H1 (cell line): ENCODE measurements around the gene GALNT2. TPM values are rescaled to one million over a fixed set of nuclear protein-coding genes. Genes with fewer than 3 reads are reported as not detected.

Experiments
- CTCF ChIA-PET: fragments of 300-600 bp; sonication (Branson Sonifier 250); formaldehyde crosslinking; loops from one replicate; lab custom pipeline; 2021; ENCODE audit not compliant: partially characterized antibody; lab: Charles Lee
- POLR2A ChIA-PET: fragments of 300-600 bp; sonication (Branson Sonifier 250); formaldehyde crosslinking; loops from one replicate; lab custom pipeline; 2021; ENCODE audit warnings: inconsistent platforms; ENCODE audit not compliant: partially characterized antibody; lab: Charles Lee
- DNase-seq, 2 experiments: peaks; one replicate each; pipeline versions ENCODE4 v3.0.0 to v3.0.0-alpha.2; 2010 to 2022; ENCODE audit warnings: low spot score in 2 of 2, low read depth in 1 of 2, mixed read lengths in 1 of 2
- FAIRE-seq: peaks from 2 replicates; lab custom pipeline; 2011; peaks lifted over from hg19 to GRCh38; lab: Jason Lieb, UNC
- H2AFZ ChIP-seq: 2 replicates; pipeline ENCODE4 v1.8.1; 2012; ENCODE audit warnings: low read length, inconsistent platforms
- H2AK5ac ChIP-seq: 2 replicates; pipeline ENCODE4 v1.6.1; 2013; ENCODE audit warnings: low read depth, low read length
- H2BK120ac ChIP-seq: replicated peaks from 2 replicates; pipeline ENCODE3; 2013; ENCODE audit warnings: low read depth, low read length, inconsistent platforms
- H2BK12ac ChIP-seq: 2 replicates; pipeline ENCODE4 v1.6.1; 2013; ENCODE audit warnings: low read depth, low read length
- H2BK15ac ChIP-seq: 2 replicates; pipeline ENCODE4 v1.6.1; 2013; ENCODE audit warnings: low read length
- H2BK20ac ChIP-seq: 2 replicates; pipeline ENCODE4 v1.6.1; 2013; ENCODE audit warnings: low read length
- H2BK5ac ChIP-seq: 2 replicates; pipeline ENCODE4 v1.6.1; 2013; ENCODE audit warnings: low read depth, low read length
- H3K14ac ChIP-seq: 2 replicates; pipeline ENCODE4 v1.6.1; 2013; ENCODE audit warnings: inconsistent platforms; ENCODE audit not compliant: insufficient read length
- H3K18ac ChIP-seq: 2 replicates; pipeline ENCODE4 v1.6.1; 2013; ENCODE audit warnings: low read length; ENCODE audit errors: extremely low read depth
- H3K23ac ChIP-seq: 2 replicates; pipeline ENCODE4 v1.6.1; 2013; ENCODE audit warnings: inconsistent platforms; ENCODE audit not compliant: insufficient read length
- H3K23me2 ChIP-seq: 2 replicates; pipeline ENCODE4 v1.6.1; 2013; ENCODE audit warnings: low read depth, low read length
- H3K27ac ChIP-seq: 2 replicates; pipeline ENCODE4 v1.6.1; 2011; ENCODE audit warnings: low read depth, low read length, inconsistent platforms
- H3K27me3 ChIP-seq, 4 experiments: replicated peaks in 1 of 4; 1 replicate in 1 of 4; 2 replicates in 3 of 4; pipeline versions ENCODE4 v1.6.1 to v1.8.1; 2011 to 2013; ENCODE audit warnings: low read length in 3 of 4, mild to moderate bottlenecking in 3 of 4, inconsistent platforms in 2 of 4, mixed read lengths in 2 of 4, moderate library complexity in 1 of 4; ENCODE audit not compliant: control insufficient read depth in 3 of 4, insufficient read depth in 3 of 4; ENCODE audit errors: extremely low read depth in 1 of 4
- H3K36me3 ChIP-seq, 4 experiments: 2 replicates each; pipeline versions ENCODE4 v1.6.1 to v1.8.1; 2011 to 2013; ENCODE audit warnings: mild to moderate bottlenecking in 4 of 4, low read length in 3 of 4, moderate library complexity in 2 of 4, control low read depth in 1 of 4, inconsistent platforms in 1 of 4; ENCODE audit not compliant: insufficient read depth in 4 of 4, control insufficient read depth in 2 of 4
- H3K4ac ChIP-seq: replicated peaks from 2 replicates; pipeline ENCODE3; 2013; ENCODE audit warnings: low read length, low read depth, mixed read lengths, inconsistent platforms; ENCODE audit not compliant: insufficient read length
- H3K4me1 ChIP-seq, 4 experiments: replicated peaks in 1 of 4; 1 replicate in 1 of 4; 2 replicates in 3 of 4; pipeline versions ENCODE4 v1.6.1 to v1.8.1; 2011 to 2013; ENCODE audit warnings: low read length in 3 of 4, inconsistent platforms in 2 of 4, mixed read lengths in 1 of 4; ENCODE audit not compliant: insufficient read depth in 4 of 4, control insufficient read depth in 3 of 4
- H3K4me2 ChIP-seq, 2 experiments: 2 replicates each; pipeline versions ENCODE4 v1.6.1 to v1.8.1; 2011 to 2013; ENCODE audit warnings: low read depth in 2 of 2, low read length in 2 of 2, control low read depth in 1 of 2, inconsistent platforms in 1 of 2, mild to moderate bottlenecking in 1 of 2; ENCODE audit not compliant: insufficient read depth in 1 of 2
- H3K4me3 ChIP-seq, 4 experiments: fragments of 200-600, 300-600 bp in 1 of 4; sonication (generic), shearing (Covaris generic), sonication (Bioruptor Twin) in 1 of 4; 2 replicates each; pipeline versions ENCODE4 v1.5.1 to v1.8.1; 2011 to 2016; ENCODE audit warnings: low read length in 4 of 4, low read depth in 3 of 4, control low read depth in 2 of 4, inconsistent platforms in 2 of 4, mild to moderate bottlenecking in 2 of 4, mixed read lengths in 1 of 4, moderate library complexity in 1 of 4; ENCODE audit not compliant: insufficient read depth in 2 of 4; ENCODE audit errors: extremely low read depth in 1 of 4
- H3K56ac ChIP-seq: replicated peaks from 2 replicates; pipeline ENCODE3; 2013; ENCODE audit warnings: low read depth, mild to moderate bottlenecking, mixed read lengths, low read length, inconsistent platforms; ENCODE audit not compliant: insufficient read length
- H3K79me1 ChIP-seq: 2 replicates; pipeline ENCODE4 v1.6.1; 2013; ENCODE audit warnings: low read depth, low read length, control low read depth
- H3K79me2 ChIP-seq, 2 experiments: 2 replicates each; pipeline versions ENCODE4 v1.6.1 to v1.8.1; 2012 to 2013; ENCODE audit warnings: low read length in 2 of 2, mild to moderate bottlenecking in 2 of 2, inconsistent platforms in 1 of 2; ENCODE audit not compliant: insufficient read depth in 2 of 2, control insufficient read depth in 1 of 2
- H3K9ac ChIP-seq, 4 experiments: replicated peaks in 1 of 4; 1 replicate in 1 of 4; 2 replicates in 3 of 4; pipeline versions ENCODE4 v1.6.1 to v1.8.1; 2011 to 2013; ENCODE audit warnings: low read depth in 3 of 4, low read length in 3 of 4, control low read depth in 2 of 4, mild to moderate bottlenecking in 2 of 4, moderate library complexity in 2 of 4, inconsistent platforms in 1 of 4; ENCODE audit errors: extremely low read depth in 1 of 4
- H3K9me3 ChIP-seq, 2 experiments: 2 replicates each; pipeline versions ENCODE4 v1.6.1 to v1.8.1; 2012 to 2013; ENCODE audit warnings: mild to moderate bottlenecking in 2 of 2, moderate library complexity in 2 of 2, control low read depth in 1 of 2, inconsistent platforms in 1 of 2, low read depth in 1 of 2, low read length in 1 of 2, mixed read lengths in 1 of 2; ENCODE audit not compliant: insufficient read depth in 2 of 2
- H4K20me1 ChIP-seq, 2 experiments: replicated peaks in 1 of 2; 2 replicates each; pipeline versions ENCODE3 to v1.8.1; 2011 to 2013; ENCODE audit warnings: inconsistent platforms in 2 of 2, low read length in 2 of 2, mild to moderate bottlenecking in 1 of 2; ENCODE audit not compliant: insufficient read depth in 2 of 2, control insufficient read depth in 1 of 2
- H4K5ac ChIP-seq: 2 replicates; pipeline ENCODE4 v1.6.1; 2013; ENCODE audit warnings: low read length, low read depth, mixed read lengths, inconsistent platforms; ENCODE audit not compliant: insufficient read length
- H4K8ac ChIP-seq: 2 replicates; pipeline ENCODE4 v1.8.0; 2013; ENCODE audit warnings: mild to moderate bottlenecking, moderate library complexity, low read length, inconsistent platforms; ENCODE audit not compliant: insufficient read depth; ENCODE audit errors: extremely low read depth
- H4K91ac ChIP-seq: replicated peaks from 2 replicates; pipeline ENCODE3; 2013; ENCODE audit warnings: low read length, mixed read lengths, inconsistent platforms; ENCODE audit not compliant: insufficient read length
- JUN ChIP-seq: IDR thresholded peaks from 2 replicates; pipeline ENCODE4 v1.6.1; 2011; ENCODE audit warnings: low read depth, mild to moderate bottlenecking, improper control_type of control experiment, low read length
- JUND ChIP-seq: IDR thresholded peaks from 2 replicates; pipeline ENCODE4 v1.6.1; 2011; ENCODE audit warnings: mild to moderate bottlenecking, improper control_type of control experiment, low read length
- TAF1 ChIP-seq: IDR thresholded peaks from 2 replicates; pipeline ENCODE4 v1.6.1; 2011; ENCODE audit warnings: mild to moderate bottlenecking, low read depth, low read length
- whole genome bisulfite sequencing, 2 experiments: shearing (Covaris generic) in 1 of 2; methylation state at CpG; one replicate each; pipeline versions ENCODE4 v1.1.6 to v1.1.7; 2013 to 2015; ENCODE audit warnings: low lambda C conversion rate in 2 of 2, mixed read lengths in 2 of 2, inconsistent platforms in 1 of 2, low coverage in 1 of 2, missing lambda C conversion rate in 1 of 2; ENCODE audit not compliant: insufficient replicate concordance in 2 of 2, insufficient coverage in 1 of 2, insufficient read length in 1 of 2; ENCODE audit errors: extremely low coverage in 1 of 2, missing lambda C conversion rate in 1 of 2; 5-methylcytosine and 5-hydroxymethylcytosine counted together
- polyA plus RNA-seq, 7 experiments: library from polyadenylated mRNA; depleted of rRNA in 3 of 7; stranded (reverse) in 5 of 7; unstranded in 2 of 7; fragments of >200 nt in 5 of 7; fragments of 200-250 nt in 2 of 7; gene quantifications; 1 replicate in 5 of 7; 2 replicates in 1 of 7; 4 replicates in 1 of 7; pipeline versions ENCODE4 v1.2.1 to v1.2.3, GENCODE V29; 2011 to 2013; ENCODE audit warnings: missing spikeins in 2 of 7, mixed read lengths in 2 of 7
- total RNA-seq: library from RNA; stranded (reverse); fragmentation: NEBNext Ultra II Directional; extraction: Animal tissue kit (Norgen Biotek cat#: 25700); gene quantifications from 2 replicates; pipeline ENCODE4 v1.2.1, GENCODE V29; 2021

GALNT2 gene
- total and polyA plus RNA-seq, 2 of the 8 experiments (the other 6 are each of a cell fraction or from before 2014, with no cell fraction given), result 34.5 to 75.3 TPM

DNA sequence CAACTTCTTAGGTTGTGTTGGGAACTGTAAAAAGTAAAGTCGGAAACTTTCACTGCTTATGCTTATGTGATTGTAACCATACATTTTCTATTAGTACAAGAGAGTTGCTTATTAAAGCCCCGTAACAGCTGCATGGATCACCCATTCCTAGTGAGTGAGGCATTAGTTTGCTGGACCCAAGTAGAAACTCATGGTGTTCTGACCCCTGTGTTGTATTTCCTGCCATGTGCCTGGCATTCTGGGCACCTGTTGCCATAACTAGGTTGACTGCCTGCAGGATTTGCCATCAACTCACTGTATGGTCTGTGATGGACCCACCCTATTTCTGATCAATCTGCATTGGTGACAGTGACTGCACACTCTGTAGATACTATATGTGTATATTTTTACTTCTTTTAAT, 186.1 kb downstream of the GALNT2 start:
- Histone ChIP-seq H3K18ac (no peak overlapping the region), H3K9me3 (no peaks in the 10 kb centered on the region), H2AK5ac (no peak overlapping the region), H3K4me3 (no peak overlapping the region), H4K8ac (no peak overlapping the region), H3K23me2 (no peaks in the 10 kb centered on the region), H3K27ac (no peak overlapping the region), H3K4me1 (peaks cover 6 to 21% (median 14%) of the 10 kb centered on the region in 4 experiments), H4K5ac (no peak overlapping the region), H3K4ac (no peak overlapping the region), H3K36me3 (no peaks in the 10 kb centered on the region; a peak in 2 of 8 replicates), H2BK5ac (no peak overlapping the region), H2BK15ac (peak overlapping the region; percentile 88), H3K14ac (no peak overlapping the region), H4K91ac (no peak overlapping the region), H3K27me3 (no peaks in the 10 kb centered on the region), H2BK20ac (no peak overlapping the region), H3K4me2 (no peak overlapping the region), H3K79me2 (0 out of 4 replicates have a peak, but pooled peaks cover 0 to 3% of the 10 kb centered on the region in 2 experiments), H2AFZ (no peak overlapping the region), H2BK12ac (no peak overlapping the region), H3K56ac (no peak overlapping the region), H3K9ac (no peak overlapping the region), H3K79me1 (peaks cover 2% of the 10 kb centered on the region; the same call in 1 of the 2 replicates), H2BK120ac (no peak overlapping the region), H4K20me1 (no peaks in the 10 kb centered on the region), H3K23ac (no peak overlapping the region)
- ChIA-PET POLR2A (no interaction called here), CTCF (interaction anchor here (2.0 kb wide), 1 partner anchor 15 kb away, joined by 6 read pairs; no protein-coding TSS in a partner anchor)
- TF ChIP-seq JUND (no peak), TAF1 (no peak), JUN (no peak)
- no peak for DNase-seq
- FAIRE-seq, result no peak
- WGBS, 2 experiments, result 88% methylated on average over 2 of the region's 2 CpGs; no CpG with 5 or more reads in 1 of the 2 experiments
